Natural killer cell (primary cell): ENCODE results near the gene APOA5. TPM values are rescaled to one million over a fixed set of nuclear protein-coding genes. Genes with fewer than 3 reads are reported as not detected.

Experiments used
- ATAC-seq, 3 donors: fragments of 150-1000 bp in 2 of 3; fragments of 200-7000 bp in 1 of 3; cut with Tn5 transposase; 1 replicate in 1 of 3; 2 replicates in 2 of 3; pipeline ENCODE4 v1.10.0; 2021; ENCODE audit warnings: mild to moderate bottlenecking in 2 of 3, moderate library complexity in 2 of 3
- DNase-seq, 2 donors: peaks; one replicate each; pipeline versions ENCODE4 v3.0.0 to v3.0.0-alpha.2; 2013 to 2021; ENCODE audit warnings: mixed read lengths in 1 of 2
- H3K27ac ChIP-seq: one replicate; pipeline ENCODE4 v1.5.1; 2013; ENCODE audit warnings: mild to moderate bottlenecking, low read length
- H3K27me3 ChIP-seq: one replicate; pipeline ENCODE4 v1.6.1; 2013; ENCODE audit warnings: low read length; ENCODE audit not compliant: control insufficient read depth, insufficient read depth
- H3K36me3 ChIP-seq: one replicate; pipeline ENCODE4 v1.6.1; 2013; ENCODE audit warnings: low read length; ENCODE audit not compliant: control insufficient read depth, insufficient read depth
- H3K4me1 ChIP-seq: one replicate; pipeline ENCODE4 v1.6.1; 2013; ENCODE audit warnings: low read length; ENCODE audit not compliant: control insufficient read depth, insufficient read depth
- H3K4me3 ChIP-seq: one replicate; pipeline ENCODE4 v1.5.1; 2013; ENCODE audit warnings: low read length
- H3K9me3 ChIP-seq: one replicate; pipeline ENCODE4 v1.6.1; 2013; ENCODE audit warnings: low read length; ENCODE audit not compliant: control insufficient read depth, insufficient read depth
- H3K27ac Mint-ChIP-seq, 2 donors: one replicate each; pipeline ENCODE4 v1.8.0; 2022; ENCODE audit warnings: mild to moderate bottlenecking in 2 of 2, mixed read lengths in 2 of 2, moderate library complexity in 1 of 2
- H3K27me3 Mint-ChIP-seq, 2 donors: one replicate each; pipeline ENCODE4 v1.8.0; 2022; ENCODE audit warnings: low read depth in 2 of 2, mixed read lengths in 2 of 2
- H3K36me3 Mint-ChIP-seq: one replicate; pipeline ENCODE4 v1.8.0; 2022; ENCODE audit warnings: mixed read lengths
- H3K4me1 Mint-ChIP-seq, 2 donors: one replicate each; pipeline ENCODE4 v1.8.0; 2022; ENCODE audit warnings: mixed read lengths in 2 of 2
- H3K4me3 Mint-ChIP-seq: one replicate; pipeline ENCODE4 v1.8.0; 2022; ENCODE audit warnings: mild to moderate bottlenecking, moderate library complexity, mixed read lengths
- H3K9me3 Mint-ChIP-seq, 2 donors: one replicate each; pipeline ENCODE4 v1.8.0; 2022; ENCODE audit warnings: mixed read lengths in 2 of 2
- CTCF ChIP-seq: fragments of 200-600 bp; IDR thresholded peaks from one replicate; pipeline ENCODE4 v1.8.0; 2022; ENCODE audit warnings: antibody characterized with exemption
- WGBS: methylation state at CpG from one replicate; pipeline ENCODE4 v1.1.7; 2013; ENCODE audit warnings: missing lambda C conversion rate; ENCODE audit not compliant: insufficient coverage; 5-methylcytosine and 5-hydroxymethylcytosine counted together
- intact Hi-C: fragments of 100-400 bp; cut with micrococcal nuclease; formaldehyde crosslinking; loops from one replicate; pipeline ENCODE4 v1.14.2; 2022
- total RNA-seq, 4 donors: library from RNA; stranded (reverse); fragments of 120-200 nt in 1 of 4; gene quantifications; one replicate each; pipeline versions ENCODE4 v1.2.3 to v1.2.4, GENCODE V29; 2013 to 2022

APOA5 gene
- total RNA-seq, 3 donors from 2014 or later (not counting 1 experiment from before 2014, with no cell fraction given) = not detected

- no peaks in the 10 kb centered on the region for H3K4me1 Mint-ChIP-seq
- H3K4me3 Mint-ChIP-seq = no peak overlapping the region
- Histone ChIP-seq H3K4me1 (no peaks in the 10 kb centered on the region), H3K27ac (no peak overlapping the region), H3K27me3 (no peaks in the 10 kb centered on the region), H3K4me3 (no peak overlapping the region), H3K9me3 (no peaks in the 10 kb centered on the region), H3K36me3 (no peaks in the 10 kb centered on the region)
- no peak for TF ChIP-seq CTCF
- no peaks in the 10 kb centered on the region for H3K9me3 Mint-ChIP-seq
- no peak for DNase-seq
- no peak overlapping the region for H3K27ac Mint-ChIP-seq
- no peaks in the 10 kb centered on the region for H3K27me3 Mint-ChIP-seq
- 81% methylated on average over 5 of the region's 5 CpGs for WGBS
- intact Hi-C loops = no loop called here
- H3K36me3 Mint-ChIP-seq = no peaks in the 10 kb centered on the region
- ATAC-seq = no peak
These were observed 22.2 kb upstream of the APOA5 start for GRCh38 chr11:116813781-116814471.

DNA sequence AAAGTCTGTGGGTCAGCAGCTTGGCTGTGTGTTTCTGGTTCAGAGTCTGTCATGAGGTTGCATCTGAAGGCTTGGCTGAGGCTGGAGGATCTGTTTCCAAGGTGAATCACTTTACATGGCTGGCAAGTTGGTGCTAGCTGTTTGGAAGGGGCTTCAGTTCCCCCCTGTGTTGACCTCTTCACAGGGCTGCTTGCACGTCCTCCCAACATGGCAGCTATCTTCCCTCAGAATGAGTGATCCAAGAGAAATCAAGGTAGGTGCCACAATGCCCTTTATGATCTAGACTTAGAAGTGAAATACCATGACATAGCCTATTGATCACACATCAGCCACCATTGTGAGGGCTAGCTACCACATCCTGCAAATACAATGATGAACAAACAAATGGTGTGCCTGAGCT, 21.5 kb upstream of the APOA5 start:
- DNase-seq = no peak
- no peaks in the 10 kb centered on the region for H3K36me3 ChIP-seq
- Mint-ChIP-seq H3K27ac (no peak overlapping the region), H3K36me3 (no peaks in the 10 kb centered on the region), H3K4me3 (no peak overlapping the region), H3K27me3 (no peaks in the 10 kb centered on the region), H3K9me3 (no peaks in the 10 kb centered on the region), H3K4me1 (no peaks in the 10 kb centered on the region)
- intact Hi-C loops = no loop called here
- H3K27ac ChIP-seq = no peak overlapping the region
- H3K9me3 ChIP-seq = no peaks in the 10 kb centered on the region
- TF ChIP-seq CTCF = no peak
- H3K4me3 ChIP-seq = no peak overlapping the region
- H3K27me3 ChIP-seq = no peaks in the 10 kb centered on the region
- no peaks in the 10 kb centered on the region for H3K4me1 ChIP-seq
- no peak for ATAC-seq
- WGBS = 100% methylated on average over 1 of the region's 1 CpG

GRCh38 chr11:116812109-116812508, 20.4 kb upstream of the APOA5 start:
- no peak for ATAC-seq
- no peak for TF ChIP-seq CTCF
- DNase-seq = no peak
- Histone ChIP-seq H3K36me3 (no peaks in the 10 kb centered on the region), H3K27me3 (no peaks in the 10 kb centered on the region), H3K4me1 (no peaks in the 10 kb centered on the region), H3K27ac (no peak overlapping the region), H3K4me3 (no peak overlapping the region), H3K9me3 (no peaks in the 10 kb centered on the region)
- intact Hi-C loops = no loop called here
- no CpG with 5 or more reads among the region's 4 CpGs for whole genome bisulfite sequencing
- no peak overlapping the region for H3K27ac Mint-ChIP-seq
- H3K27me3 Mint-ChIP-seq = peaks cover 0 to 3% of the 10 kb centered on the region in 2 donors
- no peak overlapping the region for H3K4me3 Mint-ChIP-seq
- H3K9me3 Mint-ChIP-seq = no peaks in the 10 kb centered on the region
- H3K36me3 Mint-ChIP-seq = no peaks in the 10 kb centered on the region
- no peaks in the 10 kb centered on the region for H3K4me1 Mint-ChIP-seq

GRCh38 chr11:116811194-116811593, 19.5 kb upstream of the APOA5 start:
- no peak overlapping the region for H3K4me3 Mint-ChIP-seq
- DNase-seq (no peak), ATAC-seq (no peak)
- WGBS = 80% methylated on average over 3 of the region's 3 CpGs
- intact Hi-C loops = no loop called here
- no peaks in the 10 kb centered on the region for H3K4me1 Mint-ChIP-seq
- H3K9me3 Mint-ChIP-seq = no peaks in the 10 kb centered on the region
- no peak overlapping the region for H3K27ac ChIP-seq
- H3K9me3 ChIP-seq = no peaks in the 10 kb centered on the region
- no peak overlapping the region for H3K4me3 ChIP-seq
- no peaks in the 10 kb centered on the region for H3K27me3 ChIP-seq
- TF ChIP-seq CTCF = no peak
- H3K27ac Mint-ChIP-seq = no peak overlapping the region
- no peaks in the 10 kb centered on the region for H3K36me3 ChIP-seq
- no peaks in the 10 kb centered on the region for H3K4me1 ChIP-seq
- no peaks in the 10 kb centered on the region for H3K36me3 Mint-ChIP-seq
- H3K27me3 Mint-ChIP-seq = peaks cover 0 to 5% of the 10 kb centered on the region in 2 donors
